Prostate gland (tissue), 2 donors: ENCODE data around the gene PANK4. TPM values are rescaled to one million over a fixed set of nuclear protein-coding genes. Genes with fewer than 3 reads are reported as not detected.

Experiments used
- DNase-seq: peaks from one replicate; pipeline ENCODE4 v3.0.0-alpha.2; 2019; ENCODE audit warnings: low spot score
- H3K27ac ChIP-seq, 2 donors: fragments of 200-600 bp; sonication (generic); 2 replicates each; pipeline ENCODE4 v1.5.1; 2017 to 2019
- H3K27me3 ChIP-seq: fragments of 200-600 bp; sonication (generic); replicated peaks from 2 replicates; pipeline ENCODE4 v1.5.1; 2019; ENCODE audit not compliant: insufficient read depth
- H3K36me3 ChIP-seq, 2 donors: fragments of 200-600 bp; sonication (generic); 1 replicate in 1 of 2; 2 replicates in 1 of 2; pipeline versions ENCODE4 v1.5.1 to v1.8.1; 2017 to 2019
- H3K4me1 ChIP-seq: fragments of 200-600 bp; sonication (generic); replicated peaks from 2 replicates; pipeline ENCODE4 v1.5.1; 2019
- H3K4me3 ChIP-seq, 2 donors: fragments of 200-600 bp; sonication (generic); 2 replicates each; pipeline ENCODE4 v1.5.1; 2017 to 2019
- H3K9me3 ChIP-seq: fragments of 200-600 bp; sonication (generic); 2 replicates; pipeline ENCODE4 v1.5.1; 2017
- CTCF ChIP-seq, 4 experiments: fragments of 200-600 bp in 2 of 4; fragments of 450-650 bp in 2 of 4; sonication (generic) in 2 of 4; IDR thresholded peaks; 1 replicate in 3 of 4; 2 replicates in 1 of 4; pipeline ENCODE4 v1.5.1; 2016 to 2019; ENCODE audit warnings: antibody characterized with exemption in 4 of 4, mild to moderate bottlenecking in 2 of 4, moderate library complexity in 2 of 4
- POLR2A ChIP-seq: fragments of 450-650 bp; IDR thresholded peaks from one replicate; pipeline ENCODE4 v1.6.1; 2016; ENCODE audit warnings: antibody characterized with exemption, mild to moderate bottlenecking
- POLR2AphosphoS5 ChIP-seq: sonication (generic); formaldehyde crosslinking; IDR thresholded peaks from one replicate; pipeline ENCODE4 v1.6.1; 2017; ENCODE audit warnings: antibody characterized with exemption
- WGBS: methylation state at CpG from one replicate; pipeline ENCODE4 v1.1.5; 2018; 5-methylcytosine and 5-hydroxymethylcytosine counted together
- intact Hi-C: fragments of 100-400 bp; cut with DNase I; formaldehyde crosslinking; loops from one replicate; pipeline ENCODE4 v1.14.2; 2022
- total RNA-seq, 2 donors: library from RNA; depleted of rRNA; stranded (reverse); fragments of >200 nt; gene quantifications; one replicate each; pipeline ENCODE4 v1.1.0, GENCODE V29; 2016

The PANK4 gene
- total RNA-seq, 2 donors from 2014 or later, result 27.0 to 69.5 TPM

DNA sequence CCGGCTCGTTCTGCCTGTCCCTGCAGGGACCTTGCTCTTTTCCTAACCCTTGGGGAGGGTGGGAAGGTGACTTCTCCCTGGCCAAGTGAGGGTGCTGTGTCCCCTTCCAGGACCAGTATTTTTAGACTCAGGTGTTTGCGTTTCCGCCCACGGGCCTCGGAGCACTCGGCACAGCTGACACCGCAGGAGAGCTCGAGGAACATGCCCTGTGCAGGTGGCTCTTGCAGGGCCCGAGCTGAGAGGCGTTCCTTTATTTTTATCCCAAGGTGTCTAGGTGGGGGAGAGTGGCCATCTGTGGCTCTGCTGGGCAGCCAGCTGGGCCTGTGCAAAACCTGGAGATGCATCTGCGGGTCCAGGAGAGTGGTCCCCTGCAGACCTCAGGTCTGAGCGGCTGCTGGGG is 34.3 kb downstream of the PANK4 start:
- DNase-seq, result no peak
- H3K4me1 ChIP-seq, result peaks cover 7% of the 10 kb centered on the region
- H3K4me3 ChIP-seq, result no peak overlapping the region
- intact Hi-C loops, result no loop called here
- WGBS, result 74% methylated on average over 13 of the region's 13 CpGs
- H3K9me3 ChIP-seq, result no peaks in the 10 kb centered on the region
- H3K27me3 ChIP-seq, result no peaks in the 10 kb centered on the region
- H3K36me3 ChIP-seq, result no peaks in the 10 kb centered on the region
- H3K27ac ChIP-seq, result no peak overlapping the region
- TF ChIP-seq CTCF (IDR thresholded peaks at IDR 0.05) (no peak), POLR2AphosphoS5 (no peak), POLR2A (no peak)

DNA sequence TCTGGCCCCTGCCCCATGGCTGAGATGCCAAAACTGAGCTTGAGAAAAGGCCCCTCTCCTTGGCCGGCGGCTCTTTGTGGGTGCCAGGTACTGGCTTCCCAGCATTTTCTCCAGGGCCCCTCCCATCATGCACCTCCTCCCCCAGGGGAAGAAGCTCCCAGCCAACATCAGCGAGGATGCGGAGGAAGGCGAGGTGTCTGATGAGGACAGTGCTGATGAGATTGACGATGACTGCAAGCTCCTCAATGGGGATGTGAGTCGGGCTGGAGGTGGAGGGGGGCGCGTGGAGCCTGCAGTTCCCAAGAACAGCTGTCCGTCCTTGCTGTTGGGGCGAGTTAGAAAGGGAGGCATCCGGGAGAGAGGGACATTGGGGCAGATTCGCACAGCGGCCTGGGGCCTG is 36.8 kb downstream of the PANK4 start:
- no peaks in the 10 kb centered on the region for H3K27me3 ChIP-seq
- WGBS, result 92% methylated on average over 14 of the region's 14 CpGs
- intact Hi-C loops, result no loop called here
- no peak overlapping the region for H3K4me3 ChIP-seq
- DNase-seq, result no peak
- H3K27ac ChIP-seq, result no peak overlapping the region
- no peaks in the 10 kb centered on the region for H3K9me3 ChIP-seq
- H3K36me3 ChIP-seq, result no peaks in the 10 kb centered on the region
- TF ChIP-seq CTCF (IDR thresholded peaks at IDR 0.05), result no peak
- H3K4me1 ChIP-seq, result peaks cover 7% of the 10 kb centered on the region

GRCh38 chr1:2488688-2489087 is 37.7 kb downstream of the PANK4 start:
- no peak for DNase-seq
- no peak for TF ChIP-seq POLR2A
- no peak for TF ChIP-seq CTCF (IDR thresholded peaks at IDR 0.05)
- no peak for TF ChIP-seq POLR2AphosphoS5
- intact Hi-C loops, result no loop called here
- Histone ChIP-seq H3K36me3 (no peaks in the 10 kb centered on the region), H3K27me3 (no peaks in the 10 kb centered on the region), H3K4me3 (no peak overlapping the region), H3K4me1 (no peaks in the 10 kb centered on the region), H3K27ac (no peak overlapping the region), H3K9me3 (no peaks in the 10 kb centered on the region)
- WGBS, result 93% methylated on average over 2 of the region's 2 CpGs

DNA sequence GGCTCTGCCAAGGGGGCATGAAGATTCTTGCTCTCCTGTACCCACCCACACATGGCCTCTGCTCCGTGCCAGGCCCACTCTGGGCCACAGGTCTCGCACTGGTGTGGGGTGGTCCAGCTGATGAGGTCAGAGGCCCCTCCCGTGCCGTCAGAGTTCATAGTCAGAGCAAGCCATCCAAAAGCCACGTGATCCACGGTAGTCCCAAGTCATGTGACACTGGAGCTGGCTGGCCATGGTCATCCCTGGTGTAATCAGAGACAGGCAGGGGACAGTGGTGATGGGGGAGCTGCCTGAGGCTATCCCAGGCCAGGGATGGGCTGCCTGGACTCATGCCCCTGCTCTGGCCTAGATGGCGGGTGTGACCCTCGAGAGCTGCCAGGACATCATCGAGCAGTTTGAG is 39.8 kb downstream of the PANK4 start:
- no peak for DNase-seq
- TF ChIP-seq POLR2A (no peak), CTCF (IDR thresholded peaks at IDR 0.05) (no peak), POLR2AphosphoS5 (no peak)
- Histone ChIP-seq H3K36me3 (no peaks in the 10 kb centered on the region), H3K27ac (no peak overlapping the region), H3K27me3 (no peaks in the 10 kb centered on the region), H3K4me3 (no peak overlapping the region), H3K9me3 (no peaks in the 10 kb centered on the region), H3K4me1 (peaks cover 4% of the 10 kb centered on the region)
- intact Hi-C loops, result no loop called here
- 87% methylated on average over 9 of the region's 9 CpGs for WGBS

DNA sequence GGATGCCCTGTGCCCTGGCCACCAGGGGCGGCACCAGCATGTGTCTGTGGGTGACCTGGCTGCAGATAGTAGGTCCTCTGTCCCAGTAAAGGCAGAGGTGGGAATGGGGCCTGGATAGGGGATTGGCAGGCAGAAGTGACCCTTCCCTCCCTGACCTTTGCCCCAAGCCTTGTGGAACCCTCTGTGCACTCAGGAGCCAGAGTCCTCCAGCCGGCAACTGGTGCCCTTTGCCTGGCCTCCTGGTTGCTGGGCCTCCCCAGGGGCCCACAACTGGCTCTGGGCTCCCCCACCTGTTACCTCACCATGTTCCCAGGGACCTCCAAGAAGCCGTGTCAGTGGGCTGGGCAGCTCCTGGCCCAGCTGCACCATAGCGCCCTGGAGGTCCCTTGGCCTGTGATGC is 40.4 kb downstream of the PANK4 start:
- no peaks in the 10 kb centered on the region for H3K36me3 ChIP-seq
- no peak overlapping the region for H3K4me3 ChIP-seq
- DNase-seq, result no peak
- H3K27ac ChIP-seq, result no peak overlapping the region
- no peaks in the 10 kb centered on the region for H3K27me3 ChIP-seq
- no peaks in the 10 kb centered on the region for H3K9me3 ChIP-seq
- H3K4me1 ChIP-seq, result peaks cover 6% of the 10 kb centered on the region
- no peak for TF ChIP-seq POLR2AphosphoS5
- TF ChIP-seq CTCF (IDR thresholded peaks at IDR 0.05), result no peak
- WGBS, result 96% methylated on average over 4 of the region's 4 CpGs
- intact Hi-C loops, result no loop called here
